H1 (cell line): ENCODE results near the gene WDR35. TPM values are rescaled to one million over a fixed set of nuclear protein-coding genes. Genes with fewer than 3 reads are reported as not detected.

ENCODE experiments used
- CHD7 ChIP-seq: fragments of 300-600 bp; sonication (generic); IDR thresholded peaks from 2 replicates; pipeline ENCODE4 v1.7.1; 2012; ENCODE audit warnings: low read length, moderate library complexity, mild to moderate bottlenecking, inconsistent platforms; ENCODE audit not compliant: insufficient replicate concordance
- JUN ChIP-seq: IDR thresholded peaks from 2 replicates; pipeline ENCODE4 v1.6.1; 2011; ENCODE audit warnings: low read depth, mild to moderate bottlenecking, improper control_type of control experiment, low read length
- TAF7 ChIP-seq: optimal IDR thresholded peaks from 2 replicates; pipeline ENCODE3; 2011; ENCODE audit warnings: low read depth, mild to moderate bottlenecking, inconsistent platforms, low read length, moderate library complexity, borderline replicate concordance
- polyA plus RNA-seq, 7 experiments: library from polyadenylated mRNA; depleted of rRNA in 3 of 7; stranded (reverse) in 5 of 7; unstranded in 2 of 7; fragments of >200 nt in 5 of 7; fragments of 200-250 nt in 2 of 7; gene quantifications; 1 replicate in 5 of 7; 2 replicates in 1 of 7; 4 replicates in 1 of 7; pipeline versions ENCODE4 v1.2.1 to v1.2.3, GENCODE V29; 2011 to 2013; ENCODE audit warnings: missing spikeins in 2 of 7, mixed read lengths in 2 of 7
- total RNA-seq: library from RNA; stranded (reverse); fragmentation: NEBNext Ultra II Directional; extraction: Animal tissue kit (Norgen Biotek cat#: 25700); gene quantifications from 2 replicates; pipeline ENCODE4 v1.2.1, GENCODE V29; 2021

The WDR35 gene
- total and polyA plus RNA-seq, 2 of the 8 experiments (the other 6 are each of a cell fraction or from before 2014, with no cell fraction given) = 9.0 to 25.5 TPM

GRCh38 chr2:19971691-19972090 lies 18.2 kb downstream of the WDR35 start (continued):
- TF ChIP-seq CHD7 (no peak), TAF7 (no peak), JUN (no peak)
